T follicular helper cell (primary cell): Measurements from ENCODE around the gene CCDC171.

ENCODE experiments used
- DNase-seq: peaks from one replicate; pipeline ENCODE4 v3.0.0-alpha.2; 2020; ENCODE audit warnings: low read depth

Gene CCDC171

DNA sequence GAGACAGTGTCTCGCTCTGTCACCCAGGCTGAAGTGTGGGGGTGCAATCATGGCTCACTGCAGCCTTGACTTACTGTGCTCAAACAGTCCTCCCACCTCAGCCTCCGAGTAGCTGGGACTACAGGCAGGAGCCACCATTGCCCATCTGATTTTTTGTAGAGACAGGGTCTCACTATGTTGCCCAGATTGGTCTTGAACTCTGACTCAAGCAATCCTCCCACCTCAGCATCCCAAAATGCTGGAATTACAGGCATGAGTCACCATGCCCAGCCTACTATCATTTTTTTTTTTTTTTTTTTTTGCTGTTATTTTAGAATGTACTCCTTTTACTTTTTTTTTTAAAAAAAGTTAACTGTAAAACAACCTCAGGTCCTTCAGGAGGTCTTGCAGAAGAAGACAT lies 449.0 kb downstream of the CCDC171 start:
- DNase-seq = no peak

GRCh38 chr9:16002816-16003215 lies 450.0 kb downstream of the CCDC171 start:
- DNase-seq = no peak

DNA sequence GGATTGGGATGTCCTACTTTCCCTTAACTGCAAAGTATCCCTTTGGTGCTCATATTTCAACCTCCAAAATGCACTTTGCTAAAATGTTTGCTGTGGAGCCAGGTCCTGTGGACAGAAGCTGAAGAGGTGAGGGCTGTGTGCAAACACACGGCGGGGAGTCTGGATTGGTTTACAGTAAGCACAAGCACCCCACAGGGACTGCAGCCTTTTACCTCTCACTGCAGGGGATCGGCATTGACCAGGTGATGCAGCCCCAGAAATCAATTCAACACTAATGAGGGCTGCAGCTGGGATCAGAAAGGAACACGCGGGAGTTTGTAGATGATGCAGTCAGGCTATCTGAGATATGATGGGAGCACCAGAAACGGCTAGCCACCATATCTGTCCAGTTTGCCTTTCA lies 450.9 kb downstream of the CCDC171 start:
- DNase-seq = no peak

GRCh38 chr9:16004613-16005012 lies 451.8 kb downstream of the CCDC171 start:
- no peak for DNase-seq

DNA sequence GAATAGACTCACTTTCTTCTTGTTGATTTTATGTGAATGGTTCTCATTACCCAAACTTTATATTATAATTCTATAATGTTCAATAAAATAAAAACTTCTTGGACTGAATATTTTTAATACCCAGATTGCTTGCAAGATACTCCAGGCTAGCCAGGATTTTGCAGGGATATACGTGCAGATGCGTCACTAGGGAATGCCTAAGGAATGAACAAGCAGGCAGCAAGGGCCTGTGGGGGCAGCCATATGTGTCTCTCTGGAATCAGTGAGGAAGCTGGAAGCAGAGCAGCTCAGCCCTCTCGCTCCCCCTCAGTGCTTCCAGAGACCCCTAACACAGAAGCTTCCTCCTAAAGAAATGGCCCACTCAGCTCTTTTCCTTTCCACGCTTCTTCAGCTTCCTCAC lies 457.4 kb downstream of the CCDC171 start:
- no peak for DNase-seq

DNA sequence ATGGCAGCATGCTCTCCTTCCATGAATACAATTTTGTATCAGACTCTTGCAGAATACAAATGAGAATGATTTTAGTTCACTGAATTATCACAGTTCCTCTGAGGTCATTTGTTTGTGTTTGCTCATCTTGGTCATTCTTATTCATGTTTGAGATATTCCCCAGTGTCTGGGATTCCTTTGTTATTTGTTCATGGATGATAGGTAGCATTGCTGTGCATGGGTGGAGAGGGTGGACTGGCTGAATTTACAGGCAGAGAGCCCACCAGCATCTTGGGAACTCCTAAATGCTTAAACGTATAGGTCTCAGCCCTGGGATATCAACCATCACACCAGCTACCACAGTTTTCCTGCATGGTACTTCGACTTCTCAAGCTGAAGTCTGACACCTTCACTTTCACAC lies 459.8 kb downstream of the CCDC171 start:
- no peak for DNase-seq

DNA sequence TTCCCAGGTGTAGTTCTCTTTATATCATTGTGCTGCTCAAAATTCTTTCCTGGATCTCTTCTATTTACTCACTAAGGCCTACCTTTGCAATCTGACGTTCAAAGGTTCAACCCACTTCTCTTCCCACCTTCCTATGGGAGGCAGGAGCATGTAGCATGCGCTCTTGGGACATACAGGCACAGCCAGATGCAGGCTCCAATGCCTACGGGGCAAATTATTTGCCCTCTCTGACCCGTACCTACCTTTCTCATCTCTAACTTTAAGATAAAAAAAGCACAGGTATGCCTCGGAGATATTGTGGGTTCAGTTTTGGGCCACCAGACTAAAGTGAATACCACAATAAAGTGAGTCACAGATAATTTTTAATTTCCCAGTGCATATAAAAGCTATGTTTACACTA lies 460.5 kb downstream of the CCDC171 start:
- DNase-seq = no peak

- no peak for DNase-seq
Observed at GRCh38 chr9:16013826-16014225, 461.0 kb downstream of the CCDC171 start.

GRCh38 chr9:16022228-16022627 lies 469.4 kb downstream of the CCDC171 start:
- DNase-seq = no peak

- no peak for DNase-seq
Observed at GRCh38 chr9:16023446-16023845, 470.6 kb downstream of the CCDC171 start.
